ENCODE data around the gene ARMH1.

DNA sequence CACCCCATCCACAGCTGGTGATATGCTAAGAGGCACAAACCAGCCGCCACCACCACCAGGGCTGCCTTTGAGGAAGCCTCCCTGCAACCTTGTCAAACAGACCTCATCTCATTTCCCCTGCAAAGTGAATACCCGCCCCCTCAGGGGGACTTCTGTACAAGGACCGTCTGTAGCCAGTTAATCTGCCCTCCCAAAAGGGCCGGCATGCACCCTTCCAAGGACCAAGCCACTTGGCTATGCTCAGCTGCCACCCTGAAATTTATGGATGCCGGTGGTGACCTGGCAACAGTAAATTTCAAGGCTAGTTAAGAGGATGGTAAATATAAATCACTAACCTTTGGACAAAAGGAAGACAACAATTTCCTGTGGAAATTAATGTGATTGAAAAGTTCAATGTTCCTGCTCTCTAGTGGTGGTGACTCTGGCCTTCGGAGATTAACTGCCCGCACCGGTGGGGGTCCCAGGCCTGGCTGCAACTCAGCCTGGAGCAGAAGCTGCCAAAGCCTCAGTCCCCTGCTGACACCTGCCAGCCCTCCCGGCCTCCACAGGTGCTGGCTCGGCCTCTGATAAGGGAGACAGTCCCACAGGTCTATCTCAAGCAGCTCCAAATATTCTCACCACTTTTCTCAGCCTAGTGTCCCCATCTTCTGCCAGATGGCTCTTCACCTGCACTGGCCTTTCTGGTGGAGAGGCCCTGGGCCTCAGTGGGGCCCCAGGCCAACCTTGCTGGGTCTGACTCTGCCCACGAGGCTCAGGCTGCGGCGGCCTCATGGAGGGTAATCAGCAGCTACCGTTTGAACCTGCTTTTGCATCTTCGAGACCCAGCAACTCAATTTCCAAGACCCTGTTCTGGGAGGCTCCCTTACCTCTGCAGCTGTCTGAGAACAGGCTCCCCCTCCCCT, 12.5 kb upstream of the ARMH1 start:
- TF ChIP-seq, protein P1, sequence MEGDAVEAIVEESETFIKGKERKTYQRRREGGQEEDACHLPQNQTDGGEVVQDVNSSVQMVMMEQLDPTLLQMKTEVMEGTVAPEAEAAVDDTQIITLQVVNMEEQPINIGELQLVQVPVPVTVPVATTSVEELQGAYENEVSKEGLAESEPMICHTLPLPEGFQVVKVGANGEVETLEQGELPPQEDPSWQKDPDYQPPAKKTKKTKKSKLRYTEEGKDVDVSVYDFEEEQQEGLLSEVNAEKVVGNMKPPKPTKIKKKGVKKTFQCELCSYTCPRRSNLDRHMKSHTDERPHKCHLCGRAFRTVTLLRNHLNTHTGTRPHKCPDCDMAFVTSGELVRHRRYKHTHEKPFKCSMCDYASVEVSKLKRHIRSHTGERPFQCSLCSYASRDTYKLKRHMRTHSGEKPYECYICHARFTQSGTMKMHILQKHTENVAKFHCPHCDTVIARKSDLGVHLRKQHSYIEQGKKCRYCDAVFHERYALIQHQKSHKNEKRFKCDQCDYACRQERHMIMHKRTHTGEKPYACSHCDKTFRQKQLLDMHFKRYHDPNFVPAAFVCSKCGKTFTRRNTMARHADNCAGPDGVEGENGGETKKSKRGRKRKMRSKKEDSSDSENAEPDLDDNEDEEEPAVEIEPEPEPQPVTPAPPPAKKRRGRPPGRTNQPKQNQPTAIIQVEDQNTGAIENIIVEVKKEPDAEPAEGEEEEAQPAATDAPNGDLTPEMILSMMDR (IDR thresholded peaks at IDR 0.05): no peak
- no peak for TF ChIP-seq POLR2A (IDR thresholded peaks at IDR 0.05)

All from transverse colon (tissue), 3 donors.